ENCODE data around the gene CAMK2D.

The CAMK2D gene

GRCh38 chr4:113560579-113560978 is 201.0 kb downstream of the CAMK2D start:
- DNase-seq: no peak

GRCh38 chr4:113559947-113560346 is 201.6 kb downstream of the CAMK2D start:
- DNase-seq: no peak

- DNase-seq: no peak
Measured at GRCh38 chr4:113556382-113557134, 205.0 kb downstream of the CAMK2D start.

GRCh38 chr4:113555868-113556267 is 205.7 kb downstream of the CAMK2D start:
- DNase-seq: no peak

GRCh38 chr4:113553082-113553481 is 208.5 kb downstream of the CAMK2D start:
- no peak for DNase-seq

- DNase-seq: no peak
Measured at GRCh38 chr4:113550510-113550909, 211.0 kb downstream of the CAMK2D start.

GRCh38 chr4:113548303-113548702 is 213.2 kb downstream of the CAMK2D start:
- no peak for DNase-seq

GRCh38 chr4:113547487-113548042 is 214.0 kb downstream of the CAMK2D start:
- DNase-seq: peak; percentile 85 to 89

GRCh38 chr4:113541933-113542332 is 219.6 kb downstream of the CAMK2D start:
- no peak for DNase-seq

GRCh38 chr4:113540859-113541258 is 220.7 kb downstream of the CAMK2D start:
- peak; percentile 30 to 52 for DNase-seq

GRCh38 chr4:113539408-113539807 is 222.1 kb downstream of the CAMK2D start:
- DNase-seq: peak in 1 of 2 donors; percentile 13

GRCh38 chr4:113537628-113538027 is 223.9 kb downstream of the CAMK2D start:
- no peak for DNase-seq

GRCh38 chr4:113537203-113537602 is 224.3 kb downstream of the CAMK2D start:
- DNase-seq: no peak

GRCh38 chr4:113534711-113535110 is 226.8 kb downstream of the CAMK2D start:
- no peak for DNase-seq

- DNase-seq: no peak
Measured at GRCh38 chr4:113531572-113531971, 230.0 kb downstream of the CAMK2D start.

GRCh38 chr4:113528395-113528794 is 233.1 kb downstream of the CAMK2D start:
- no peak for DNase-seq

GRCh38 chr4:113525521-113525920 is 236.0 kb downstream of the CAMK2D start:
- no peak for DNase-seq

GRCh38 chr4:113524505-113525186 is 236.9 kb downstream of the CAMK2D start:
- no peak for DNase-seq

GRCh38 chr4:113524096-113524495 is 237.4 kb downstream of the CAMK2D start:
- DNase-seq: no peak

GRCh38 chr4:113522433-113522832 is 239.1 kb downstream of the CAMK2D start:
- DNase-seq: no peak

GRCh38 chr4:113513382-113513781 is 248.2 kb downstream of the CAMK2D start:
- DNase-seq: no peak

- no peak for DNase-seq
Measured at GRCh38 chr4:113512880-113513279, 248.7 kb downstream of the CAMK2D start.

GRCh38 chr4:113511944-113512343 is 249.6 kb downstream of the CAMK2D start:
- DNase-seq: no peak

GRCh38 chr4:113509851-113510250 is 251.7 kb downstream of the CAMK2D start:
- DNase-seq: no peak
